H1 (cell line): Measurements from ENCODE around the gene IFT20. TPM values are rescaled to one million over a fixed set of nuclear protein-coding genes. Genes with fewer than 3 reads are reported as not detected.

Source experiments
- CTCF ChIA-PET: fragments of 300-600 bp; sonication (Branson Sonifier 250); formaldehyde crosslinking; loops from one replicate; lab custom pipeline; 2021; ENCODE audit not compliant: partially characterized antibody; lab: Charles Lee
- POLR2A ChIA-PET: fragments of 300-600 bp; sonication (Branson Sonifier 250); formaldehyde crosslinking; loops from one replicate; lab custom pipeline; 2021; ENCODE audit warnings: inconsistent platforms; ENCODE audit not compliant: partially characterized antibody; lab: Charles Lee
- DNase-seq, 2 experiments: peaks; one replicate each; pipeline versions ENCODE4 v3.0.0 to v3.0.0-alpha.2; 2010 to 2022; ENCODE audit warnings: low spot score in 2 of 2, low read depth in 1 of 2, mixed read lengths in 1 of 2
- FAIRE-seq: peaks from 2 replicates; lab custom pipeline; 2011; peaks lifted over from hg19 to GRCh38; lab: Jason Lieb, UNC
- H2AFZ ChIP-seq: 2 replicates; pipeline ENCODE4 v1.8.1; 2012; ENCODE audit warnings: low read length, inconsistent platforms
- H2AK5ac ChIP-seq: 2 replicates; pipeline ENCODE4 v1.6.1; 2013; ENCODE audit warnings: low read depth, low read length
- H2BK120ac ChIP-seq: replicated peaks from 2 replicates; pipeline ENCODE3; 2013; ENCODE audit warnings: low read depth, low read length, inconsistent platforms
- H2BK12ac ChIP-seq: 2 replicates; pipeline ENCODE4 v1.6.1; 2013; ENCODE audit warnings: low read depth, low read length
- H2BK15ac ChIP-seq: 2 replicates; pipeline ENCODE4 v1.6.1; 2013; ENCODE audit warnings: low read length
- H2BK20ac ChIP-seq: 2 replicates; pipeline ENCODE4 v1.6.1; 2013; ENCODE audit warnings: low read length
- H2BK5ac ChIP-seq: 2 replicates; pipeline ENCODE4 v1.6.1; 2013; ENCODE audit warnings: low read depth, low read length
- H3K14ac ChIP-seq: 2 replicates; pipeline ENCODE4 v1.6.1; 2013; ENCODE audit warnings: inconsistent platforms; ENCODE audit not compliant: insufficient read length
- H3K18ac ChIP-seq: 2 replicates; pipeline ENCODE4 v1.6.1; 2013; ENCODE audit warnings: low read length; ENCODE audit errors: extremely low read depth
- H3K23ac ChIP-seq: 2 replicates; pipeline ENCODE4 v1.6.1; 2013; ENCODE audit warnings: inconsistent platforms; ENCODE audit not compliant: insufficient read length
- H3K23me2 ChIP-seq: 2 replicates; pipeline ENCODE4 v1.6.1; 2013; ENCODE audit warnings: low read depth, low read length
- H3K27ac ChIP-seq: 2 replicates; pipeline ENCODE4 v1.6.1; 2011; ENCODE audit warnings: low read depth, low read length, inconsistent platforms
- H3K27me3 ChIP-seq, 4 experiments: replicated peaks in 1 of 4; 1 replicate in 1 of 4; 2 replicates in 3 of 4; pipeline versions ENCODE4 v1.6.1 to v1.8.1; 2011 to 2013; ENCODE audit warnings: low read length in 3 of 4, mild to moderate bottlenecking in 3 of 4, inconsistent platforms in 2 of 4, mixed read lengths in 2 of 4, moderate library complexity in 1 of 4; ENCODE audit not compliant: control insufficient read depth in 3 of 4, insufficient read depth in 3 of 4; ENCODE audit errors: extremely low read depth in 1 of 4
- H3K36me3 ChIP-seq, 4 experiments: 2 replicates each; pipeline versions ENCODE4 v1.6.1 to v1.8.1; 2011 to 2013; ENCODE audit warnings: mild to moderate bottlenecking in 4 of 4, low read length in 3 of 4, moderate library complexity in 2 of 4, control low read depth in 1 of 4, inconsistent platforms in 1 of 4; ENCODE audit not compliant: insufficient read depth in 4 of 4, control insufficient read depth in 2 of 4
- H3K4ac ChIP-seq: replicated peaks from 2 replicates; pipeline ENCODE3; 2013; ENCODE audit warnings: low read length, low read depth, mixed read lengths, inconsistent platforms; ENCODE audit not compliant: insufficient read length
- H3K4me1 ChIP-seq, 4 experiments: replicated peaks in 1 of 4; 1 replicate in 1 of 4; 2 replicates in 3 of 4; pipeline versions ENCODE4 v1.6.1 to v1.8.1; 2011 to 2013; ENCODE audit warnings: low read length in 3 of 4, inconsistent platforms in 2 of 4, mixed read lengths in 1 of 4; ENCODE audit not compliant: insufficient read depth in 4 of 4, control insufficient read depth in 3 of 4
- H3K4me2 ChIP-seq, 2 experiments: 2 replicates each; pipeline versions ENCODE4 v1.6.1 to v1.8.1; 2011 to 2013; ENCODE audit warnings: low read depth in 2 of 2, low read length in 2 of 2, control low read depth in 1 of 2, inconsistent platforms in 1 of 2, mild to moderate bottlenecking in 1 of 2; ENCODE audit not compliant: insufficient read depth in 1 of 2
- H3K4me3 ChIP-seq, 4 experiments: fragments of 200-600, 300-600 bp in 1 of 4; sonication (generic), shearing (Covaris generic), sonication (Bioruptor Twin) in 1 of 4; 2 replicates each; pipeline versions ENCODE4 v1.5.1 to v1.8.1; 2011 to 2016; ENCODE audit warnings: low read length in 4 of 4, low read depth in 3 of 4, control low read depth in 2 of 4, inconsistent platforms in 2 of 4, mild to moderate bottlenecking in 2 of 4, mixed read lengths in 1 of 4, moderate library complexity in 1 of 4; ENCODE audit not compliant: insufficient read depth in 2 of 4; ENCODE audit errors: extremely low read depth in 1 of 4
- H3K56ac ChIP-seq: replicated peaks from 2 replicates; pipeline ENCODE3; 2013; ENCODE audit warnings: low read depth, mild to moderate bottlenecking, mixed read lengths, low read length, inconsistent platforms; ENCODE audit not compliant: insufficient read length
- H3K79me1 ChIP-seq: 2 replicates; pipeline ENCODE4 v1.6.1; 2013; ENCODE audit warnings: low read depth, low read length, control low read depth
- H3K79me2 ChIP-seq, 2 experiments: 2 replicates each; pipeline versions ENCODE4 v1.6.1 to v1.8.1; 2012 to 2013; ENCODE audit warnings: low read length in 2 of 2, mild to moderate bottlenecking in 2 of 2, inconsistent platforms in 1 of 2; ENCODE audit not compliant: insufficient read depth in 2 of 2, control insufficient read depth in 1 of 2
- H3K9ac ChIP-seq, 4 experiments: replicated peaks in 1 of 4; 1 replicate in 1 of 4; 2 replicates in 3 of 4; pipeline versions ENCODE4 v1.6.1 to v1.8.1; 2011 to 2013; ENCODE audit warnings: low read depth in 3 of 4, low read length in 3 of 4, control low read depth in 2 of 4, mild to moderate bottlenecking in 2 of 4, moderate library complexity in 2 of 4, inconsistent platforms in 1 of 4; ENCODE audit errors: extremely low read depth in 1 of 4
- H3K9me3 ChIP-seq, 2 experiments: 2 replicates each; pipeline versions ENCODE4 v1.6.1 to v1.8.1; 2012 to 2013; ENCODE audit warnings: mild to moderate bottlenecking in 2 of 2, moderate library complexity in 2 of 2, control low read depth in 1 of 2, inconsistent platforms in 1 of 2, low read depth in 1 of 2, low read length in 1 of 2, mixed read lengths in 1 of 2; ENCODE audit not compliant: insufficient read depth in 2 of 2
- H4K20me1 ChIP-seq, 2 experiments: replicated peaks in 1 of 2; 2 replicates each; pipeline versions ENCODE3 to v1.8.1; 2011 to 2013; ENCODE audit warnings: inconsistent platforms in 2 of 2, low read length in 2 of 2, mild to moderate bottlenecking in 1 of 2; ENCODE audit not compliant: insufficient read depth in 2 of 2, control insufficient read depth in 1 of 2
- H4K5ac ChIP-seq: 2 replicates; pipeline ENCODE4 v1.6.1; 2013; ENCODE audit warnings: low read length, low read depth, mixed read lengths, inconsistent platforms; ENCODE audit not compliant: insufficient read length
- H4K8ac ChIP-seq: 2 replicates; pipeline ENCODE4 v1.8.0; 2013; ENCODE audit warnings: mild to moderate bottlenecking, moderate library complexity, low read length, inconsistent platforms; ENCODE audit not compliant: insufficient read depth; ENCODE audit errors: extremely low read depth
- H4K91ac ChIP-seq: replicated peaks from 2 replicates; pipeline ENCODE3; 2013; ENCODE audit warnings: low read length, mixed read lengths, inconsistent platforms; ENCODE audit not compliant: insufficient read length
- CBX5 ChIP-seq: fragments of 300-800, 300-1000 bp; sonication (generic); IDR thresholded peaks from 2 replicates; pipeline ENCODE4 v1.7.1; 2016; ENCODE audit warnings: antibody characterized with exemption, low read length, low read depth
- CREB1 ChIP-seq: IDR thresholded peaks from 2 replicates; pipeline ENCODE4 v1.6.1; 2012; ENCODE audit warnings: inconsistent platforms
- POLR2A ChIP-seq, 2 experiments: IDR thresholded peaks; 1 replicate in 1 of 2; 2 replicates in 1 of 2; pipeline ENCODE4 v1.6.1; 2011; ENCODE audit warnings: low read depth in 2 of 2, low read length in 2 of 2, mild to moderate bottlenecking in 2 of 2; ENCODE audit errors: control extremely low read depth in 1 of 2
- POLR2AphosphoS5 ChIP-seq: IDR thresholded peaks from 2 replicates; pipeline ENCODE4 v1.6.1; 2011; ENCODE audit warnings: low read depth, low read length
- WGBS, 2 experiments: shearing (Covaris generic) in 1 of 2; methylation state at CpG; one replicate each; pipeline versions ENCODE4 v1.1.6 to v1.1.7; 2013 to 2015; ENCODE audit warnings: low lambda C conversion rate in 2 of 2, mixed read lengths in 2 of 2, inconsistent platforms in 1 of 2, low coverage in 1 of 2, missing lambda C conversion rate in 1 of 2; ENCODE audit not compliant: insufficient replicate concordance in 2 of 2, insufficient coverage in 1 of 2, insufficient read length in 1 of 2; ENCODE audit errors: extremely low coverage in 1 of 2, missing lambda C conversion rate in 1 of 2; 5-methylcytosine and 5-hydroxymethylcytosine counted together
- polyA plus RNA-seq, 7 experiments: library from polyadenylated mRNA; depleted of rRNA in 3 of 7; stranded (reverse) in 5 of 7; unstranded in 2 of 7; fragments of >200 nt in 5 of 7; fragments of 200-250 nt in 2 of 7; gene quantifications; 1 replicate in 5 of 7; 2 replicates in 1 of 7; 4 replicates in 1 of 7; pipeline versions ENCODE4 v1.2.1 to v1.2.3, GENCODE V29; 2011 to 2013; ENCODE audit warnings: missing spikeins in 2 of 7, mixed read lengths in 2 of 7
- total RNA-seq: library from RNA; stranded (reverse); fragmentation: NEBNext Ultra II Directional; extraction: Animal tissue kit (Norgen Biotek cat#: 25700); gene quantifications from 2 replicates; pipeline ENCODE4 v1.2.1, GENCODE V29; 2021

IFT20 gene
- total and polyA plus RNA-seq, 2 of the 8 experiments (the other 6 are each of a cell fraction or from before 2014, with no cell fraction given), result 9.0 to 21.0 TPM

DNA sequence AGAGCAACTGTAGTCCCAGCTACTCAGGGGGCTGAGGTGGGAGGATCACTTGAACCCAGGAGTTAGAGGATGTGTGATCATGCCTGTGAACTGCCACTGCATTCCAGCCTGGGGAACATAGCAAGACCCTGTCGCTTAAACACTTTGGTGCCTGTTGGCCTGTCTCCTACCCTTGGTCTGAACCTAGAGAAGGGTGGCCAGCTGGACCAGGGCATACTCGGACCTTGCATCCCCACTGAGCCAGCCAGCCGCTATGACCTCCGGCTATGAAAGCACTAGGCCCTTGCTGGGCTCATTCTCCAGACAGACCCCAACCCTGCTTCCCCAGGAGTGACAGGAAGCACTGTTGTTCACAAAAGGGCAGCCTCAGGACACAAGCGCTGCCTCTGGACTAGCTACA lies 4.6 kb downstream of the IFT20 start:
- H2AK5ac ChIP-seq, result no peak overlapping the region
- no peak overlapping the region for H3K27ac ChIP-seq
- H2AFZ ChIP-seq, result no peak overlapping the region
- H4K5ac ChIP-seq, result no peak overlapping the region
- no peak overlapping the region for H3K4me3 ChIP-seq
- no peak overlapping the region for H2BK20ac ChIP-seq
- no peak overlapping the region for H3K56ac ChIP-seq
- no peak overlapping the region for H2BK120ac ChIP-seq
- H3K23ac ChIP-seq, result no peak overlapping the region
- ChIA-PET CTCF (interaction anchor here (1.3 to 1.4 kb wide), 2 partner anchors 9 to 11 kb away, joined by 3 read pairs; no protein-coding TSS in a partner anchor), POLR2A (interaction anchor here (0.9 to 2.9 kb wide), 4 partner anchors 12 to 36 kb away, joined by 3 to 30 read pairs (median 4); partner anchors contain the start of gene TMEM97)
- no peak overlapping the region for H3K9ac ChIP-seq
- H2BK5ac ChIP-seq, result no peak overlapping the region
- TF ChIP-seq POLR2A (IDR thresholded peaks at IDR 0.05; ENCODE audit: control extremely low read depth in 1 of 2, low read depth in 2 of 2, low read length in 2 of 2) (peak in 1 of 2 experiments; percentile 50; a peak in 1 of 3 replicates), POLR2AphosphoS5 (0 out of 2 replicates have a peak, but pooled peaks have one; percentile 22), CREB1 (no peak), CBX5 (no peak)
- WGBS, 2 experiments, result 88% methylated on average over 5 of the region's 5 CpGs; no CpG with 5 or more reads in 1 of the 2 experiments
- peak overlapping the region; percentile 29; the same call in 1 of the 2 replicates for H4K8ac ChIP-seq
- no peaks in the 10 kb centered on the region for H3K9me3 ChIP-seq
- no peak overlapping the region for H2BK12ac ChIP-seq
- no peak overlapping the region for H4K91ac ChIP-seq
- no peak for DNase-seq
- H3K4me2 ChIP-seq, result no peak overlapping the region
- H2BK15ac ChIP-seq, result no peak overlapping the region
- H3K27me3 ChIP-seq, result no peaks in the 10 kb centered on the region
- H3K18ac ChIP-seq, result no peak overlapping the region
- peaks cover 0 to 16% of the 10 kb centered on the region in 2 experiments; a peak in 3 of 4 replicates for H3K79me2 ChIP-seq
- peaks cover 8% of the 10 kb centered on the region; the same call in 1 of the 2 replicates for H3K79me1 ChIP-seq
- no peak overlapping the region for H3K14ac ChIP-seq
- FAIRE-seq, result no peak
- H3K23me2 ChIP-seq, result peaks cover 4% of the 10 kb centered on the region; the same call in 1 of the 2 replicates
- peaks cover 10 to 37% (median 29%) of the 10 kb centered on the region in 4 experiments for H3K36me3 ChIP-seq
- H3K4me1 ChIP-seq, result peaks cover 0 to 4% (median 2%) of the 10 kb centered on the region in 4 experiments; a peak in 4 of 7 replicates
- H4K20me1 ChIP-seq, result peaks cover 7 to 8% of the 10 kb centered on the region in 2 experiments
- H3K4ac ChIP-seq, result no peak overlapping the region
